Ammon's horn (tissue), 1 donor: ENCODE data around the gene TMEM201.

Experiments
- DNase-seq: peaks from one replicate; pipeline ENCODE4 v3.0.0-alpha.2; 2016; ENCODE audit warnings: low spot score

TMEM201 gene

GRCh38 chr1:9600861-9601834 lies 12.4 kb downstream of the TMEM201 start:
- no peak for DNase-seq

GRCh38 chr1:9601942-9602793 lies 13.5 kb downstream of the TMEM201 start:
- no peak for DNase-seq

DNA sequence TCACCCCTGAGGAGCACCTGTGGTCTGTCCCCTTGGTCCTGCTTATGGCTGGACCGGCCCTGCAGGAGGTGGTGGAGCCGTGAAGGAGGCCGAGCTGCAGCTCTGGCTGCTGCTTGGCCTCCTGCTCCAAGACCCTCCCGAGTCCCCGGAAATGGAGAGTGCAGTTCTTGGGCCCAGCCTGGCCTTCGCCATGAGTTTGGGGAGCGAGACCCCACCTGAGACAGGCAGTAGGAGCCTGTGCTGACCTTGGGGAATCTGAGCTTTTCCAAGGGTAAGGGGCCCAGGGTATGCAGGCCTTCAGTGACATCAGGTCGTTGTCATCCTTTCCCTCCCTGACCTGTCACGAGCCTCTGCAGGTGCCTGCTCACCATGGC lies 14.1 kb downstream of the TMEM201 start:
- DNase-seq: no peak

- no peak for DNase-seq
These were observed 14.6 kb downstream of the TMEM201 start for GRCh38 chr1:9603307-9603706.

GRCh38 chr1:9603766-9604753 lies 15.3 kb downstream of the TMEM201 start:
- no peak for DNase-seq

DNA sequence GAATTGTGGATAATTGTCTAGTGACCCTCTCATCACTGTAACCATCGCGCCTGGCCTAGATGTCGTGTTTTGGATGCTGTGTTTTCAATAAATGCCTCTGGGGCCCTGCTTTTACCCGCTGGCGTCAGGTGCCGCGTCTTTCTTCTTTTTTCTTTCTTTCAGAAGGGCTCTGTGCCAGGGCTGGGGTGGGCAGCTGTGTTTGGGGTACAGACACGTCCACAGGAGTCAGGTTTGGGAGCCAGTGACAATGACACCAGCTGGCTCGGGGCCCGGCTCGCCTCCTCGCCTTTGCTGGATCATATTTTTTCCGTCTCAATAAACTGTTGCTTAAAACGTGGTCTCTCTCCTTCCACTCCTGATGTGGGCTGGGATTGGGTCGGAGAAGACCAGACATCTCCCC lies 16.1 kb downstream of the TMEM201 start:
- DNase-seq: no peak

GRCh38 chr1:9605946-9606455 lies 17.3 kb downstream of the TMEM201 start:
- no peak for DNase-seq

DNA sequence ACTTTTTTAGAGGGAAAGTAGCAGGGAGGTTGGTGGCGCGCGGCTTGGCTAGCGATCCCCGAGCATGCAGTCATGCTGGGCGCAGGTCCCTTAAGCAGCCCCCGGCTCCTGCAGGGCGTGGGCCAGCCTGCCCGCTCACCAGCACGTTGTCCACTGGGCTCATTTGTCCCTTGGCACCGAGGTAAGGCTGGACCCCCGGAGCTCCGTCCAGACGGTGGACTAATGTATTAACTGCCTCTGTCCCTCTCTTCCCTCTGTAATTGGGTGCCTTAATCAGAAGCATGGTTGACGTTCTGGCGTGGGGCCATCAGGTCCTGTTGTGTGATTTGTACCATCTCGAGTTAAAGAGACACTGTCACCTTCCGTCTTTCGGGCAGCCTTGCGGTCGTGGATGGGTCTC lies 17.7 kb downstream of the TMEM201 start:
- no peak for DNase-seq

DNA sequence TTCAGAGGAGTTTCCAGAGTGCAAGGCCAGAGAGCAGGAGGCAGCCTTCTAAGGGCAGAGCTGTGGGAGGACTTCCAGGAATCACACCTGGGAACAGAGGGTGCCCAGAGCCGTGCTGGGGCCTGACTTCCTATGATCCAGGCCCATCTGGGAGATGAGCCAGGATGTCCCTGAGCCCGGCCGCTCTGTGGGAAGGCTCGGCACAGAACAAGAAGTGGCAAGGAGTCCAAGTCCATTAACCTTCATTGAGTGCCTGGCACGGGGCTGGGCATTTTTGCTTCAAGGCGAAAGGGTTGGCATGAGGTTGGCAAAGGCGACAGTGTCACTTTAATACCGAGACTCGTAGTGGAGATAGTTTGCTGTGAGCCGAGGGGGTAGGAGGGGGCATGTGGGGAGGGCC lies 18.2 kb downstream of the TMEM201 start:
- DNase-seq: peak; percentile 62

GRCh38 chr1:9607352-9607751 lies 18.6 kb downstream of the TMEM201 start:
- no peak for DNase-seq

- DNase-seq: no peak
These were observed 21.3 kb downstream of the TMEM201 start for GRCh38 chr1:9609998-9610397.

DNA sequence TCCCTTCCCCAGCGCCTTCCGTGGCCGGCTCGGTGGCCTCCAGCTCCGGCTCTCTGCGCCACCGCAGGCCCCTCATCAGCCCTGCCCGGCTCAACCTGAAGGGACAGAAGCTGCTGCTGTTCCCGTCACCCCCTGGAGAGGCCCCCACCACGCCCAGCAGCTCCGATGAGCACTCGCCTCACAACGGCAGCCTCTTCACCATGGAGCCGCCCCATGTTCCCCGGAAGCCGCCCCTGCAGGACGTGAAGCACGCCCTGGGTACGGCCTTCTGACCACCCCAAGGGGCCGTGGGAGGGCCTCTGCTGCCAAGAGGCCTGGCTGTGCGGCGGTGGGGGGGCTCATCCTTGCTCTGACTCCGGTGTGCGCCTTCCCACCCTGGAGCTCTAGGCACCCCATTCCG lies 21.8 kb downstream of the TMEM201 start:
- DNase-seq: no peak

DNA sequence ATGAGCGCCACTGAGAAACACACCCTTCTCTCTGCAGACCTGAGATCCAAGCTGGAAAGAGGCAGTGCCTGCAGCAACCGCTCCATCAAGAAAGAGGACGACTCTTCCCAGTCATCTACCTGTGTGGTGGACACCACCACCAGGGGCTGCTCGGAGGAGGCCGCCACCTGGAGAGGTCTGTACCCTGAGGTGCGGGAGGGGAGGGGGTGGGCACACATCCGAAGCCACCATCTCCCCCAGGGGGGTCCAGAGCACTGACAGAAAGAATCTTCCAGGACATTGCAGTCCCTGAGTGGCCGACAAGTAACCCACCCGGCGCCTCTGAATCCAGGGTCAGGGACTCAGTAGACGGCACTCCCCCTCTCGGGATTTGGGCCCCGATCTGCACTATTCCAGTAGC lies 23.0 kb downstream of the TMEM201 start:
- no peak for DNase-seq

GRCh38 chr1:9612162-9612845 lies 23.6 kb downstream of the TMEM201 start:
- peak; percentile 1 for DNase-seq

DNA sequence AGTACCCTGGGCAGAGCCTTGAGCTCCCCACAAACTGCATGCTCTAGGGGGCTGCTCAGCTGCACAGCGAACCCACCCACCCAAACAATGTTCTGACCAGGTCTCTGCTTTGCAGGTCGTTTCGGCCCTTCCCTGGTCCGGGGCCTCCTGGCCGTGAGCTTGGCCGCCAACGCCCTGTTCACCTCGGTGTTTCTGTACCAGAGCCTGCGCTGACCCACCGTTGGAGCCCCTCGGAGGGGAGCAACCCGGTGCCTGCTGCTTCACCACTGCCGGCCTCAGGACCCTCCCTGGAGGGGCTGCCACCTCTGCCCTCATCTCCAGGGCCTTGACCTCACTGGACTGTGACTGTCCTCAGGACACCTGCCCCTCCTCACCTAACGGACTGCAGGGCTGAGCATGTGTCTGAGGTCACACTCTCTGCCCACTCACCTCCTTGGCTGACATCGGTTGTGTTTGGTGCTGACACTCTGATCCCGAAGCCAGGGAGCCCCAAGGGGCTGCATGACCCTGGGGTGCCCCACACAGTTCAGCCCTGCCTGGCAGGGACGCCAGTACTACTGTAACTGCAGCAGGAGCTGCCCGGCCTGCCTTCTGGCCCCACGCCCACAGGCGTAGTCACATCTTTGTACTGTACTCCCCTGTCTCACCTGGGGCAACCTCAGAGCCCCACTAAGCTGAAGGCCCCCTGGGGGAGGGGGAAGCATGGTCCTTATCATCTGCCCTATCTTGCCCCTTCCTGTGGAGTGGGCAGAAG lies 24.3 kb downstream of the TMEM201 start:
- peak; percentile 1 for DNase-seq

GRCh38 chr1:9613625-9614299 lies 25.1 kb downstream of the TMEM201 start:
- peak; percentile 1 for DNase-seq

- peak; percentile 67 for DNase-seq
These were observed 26.8 kb downstream of the TMEM201 start for GRCh38 chr1:9615316-9616063.

- no peak for DNase-seq
These were observed 30.4 kb downstream of the TMEM201 start for GRCh38 chr1:9618909-9619679.
